GM18867 (cell line): ENCODE measurements around the gene CPD.
"Not testable (repeated sequence)": the region's sequence is repeated elsewhere in the genome, so short reads cannot be mapped to it uniquely, and the experiment has no call there.

Experiments used
- ATAC-seq: cut with Tn5 transposase; IDR thresholded peaks from one replicate; pipeline ENCODE4 v1.9.1; 2021; ENCODE audit warnings: mild to moderate bottlenecking, moderate library complexity; ENCODE audit not compliant: unreplicated experiment

CPD gene

GRCh38 chr17:30422171-30422570, 43.4 kb downstream of the CPD start:
- ATAC-seq: no peak

GRCh38 chr17:30424471-30424870, 45.7 kb downstream of the CPD start:
- no peak for ATAC-seq

- no peak for ATAC-seq
Measured at GRCh38 chr17:30426292-30426691, 47.6 kb downstream of the CPD start.

DNA sequence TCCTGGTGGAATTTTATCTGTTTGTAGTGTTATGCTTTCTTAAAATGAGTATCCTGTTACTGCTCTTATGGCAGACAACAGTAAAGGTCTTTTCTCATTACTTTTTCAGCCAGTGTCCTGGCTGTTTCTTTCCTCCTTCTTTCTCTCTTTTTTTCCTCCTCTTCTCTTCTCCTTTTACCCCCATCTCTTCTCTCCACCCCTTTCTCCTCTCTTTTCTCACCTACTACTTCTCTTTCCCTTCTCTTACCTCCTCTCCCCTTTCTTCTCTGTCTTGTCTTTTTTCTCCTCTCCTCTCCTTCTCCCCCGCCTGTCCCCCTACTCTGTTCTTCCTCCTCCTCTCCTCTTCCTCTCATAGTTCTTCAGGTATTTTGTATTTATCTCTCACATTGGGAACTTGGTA, 48.9 kb downstream of the CPD start:
- no peak for ATAC-seq

DNA sequence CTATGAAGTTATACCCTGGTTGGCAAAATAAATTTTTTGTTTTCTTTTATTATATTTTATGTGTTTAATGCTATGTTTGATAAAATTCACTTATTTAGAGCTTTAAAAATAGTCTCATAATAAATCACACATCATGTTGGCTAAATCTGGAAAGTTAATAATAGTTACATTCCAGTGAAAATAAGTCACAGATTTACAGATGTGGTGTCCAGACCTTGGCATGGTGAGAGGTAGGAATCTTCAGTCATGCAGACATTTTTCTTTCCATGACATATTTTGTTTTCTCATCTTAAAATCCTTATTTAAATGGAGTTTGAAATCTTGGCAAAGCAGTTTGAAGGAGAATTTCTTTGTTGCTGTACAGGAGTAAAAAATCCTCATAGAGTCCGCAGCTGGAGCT, 50.4 kb downstream of the CPD start:
- ATAC-seq: no peak

- ATAC-seq: no peak
Measured at GRCh38 chr17:30433514-30433913, 54.8 kb downstream of the CPD start.

DNA sequence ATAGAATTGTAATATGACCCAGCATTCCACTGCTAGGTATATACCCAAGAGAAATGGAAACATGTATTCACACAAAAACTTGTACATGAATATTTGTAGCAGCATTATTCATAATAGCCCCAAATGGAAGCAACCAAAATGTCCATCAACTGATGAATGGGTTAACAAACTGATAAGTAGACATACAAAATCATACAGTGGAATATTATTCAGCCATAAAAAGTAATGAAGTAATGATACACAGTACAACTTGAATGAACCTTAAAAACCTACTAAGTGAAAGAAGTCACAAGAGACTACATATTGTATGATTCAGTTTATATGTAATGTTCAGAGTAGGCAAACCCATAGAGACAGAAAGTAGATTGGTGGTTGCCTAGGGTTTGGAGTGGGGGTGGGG, 58.0 kb downstream of the CPD start:
- no peak for ATAC-seq

DNA sequence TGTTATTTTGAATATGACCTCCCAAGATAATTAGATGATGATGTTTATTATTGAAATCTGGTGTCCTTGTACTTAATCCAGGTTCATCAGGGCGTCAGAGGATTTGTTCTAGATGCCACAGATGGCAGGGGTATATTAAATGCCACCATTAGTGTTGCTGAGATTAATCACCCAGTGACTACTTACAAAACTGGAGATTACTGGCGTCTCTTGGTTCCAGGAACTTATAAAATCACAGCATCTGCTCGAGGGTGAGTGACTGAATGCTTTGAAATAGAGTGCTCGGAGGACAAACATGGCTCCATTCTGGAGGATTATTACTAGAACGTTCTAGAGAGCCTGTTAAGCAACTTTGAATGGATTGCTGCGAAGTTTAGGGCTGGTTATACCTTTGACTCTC, 65.0 kb downstream of the CPD start:
- no peak for ATAC-seq

- ATAC-seq: not testable (repeated sequence)
Measured at GRCh38 chr17:30446640-30447039, 67.9 kb downstream of the CPD start.

DNA sequence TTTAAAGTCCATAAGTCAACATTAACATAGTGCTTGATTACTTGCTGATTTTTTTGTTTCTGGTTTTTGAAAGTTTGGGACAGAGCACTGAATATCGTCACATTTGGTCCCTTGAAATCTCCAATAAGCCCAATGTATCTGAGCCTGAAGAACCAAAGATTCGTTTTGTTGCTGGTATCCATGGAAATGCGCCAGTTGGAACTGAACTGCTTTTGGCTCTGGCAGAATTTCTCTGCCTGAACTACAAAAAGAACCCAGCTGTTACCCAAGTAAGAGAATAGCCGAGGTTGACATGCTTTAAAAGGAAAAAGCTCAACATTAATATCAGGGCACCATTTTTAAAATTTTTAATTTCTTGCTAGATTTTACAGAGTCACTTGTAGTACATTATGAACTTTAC, 70.8 kb downstream of the CPD start:
- no peak for ATAC-seq

DNA sequence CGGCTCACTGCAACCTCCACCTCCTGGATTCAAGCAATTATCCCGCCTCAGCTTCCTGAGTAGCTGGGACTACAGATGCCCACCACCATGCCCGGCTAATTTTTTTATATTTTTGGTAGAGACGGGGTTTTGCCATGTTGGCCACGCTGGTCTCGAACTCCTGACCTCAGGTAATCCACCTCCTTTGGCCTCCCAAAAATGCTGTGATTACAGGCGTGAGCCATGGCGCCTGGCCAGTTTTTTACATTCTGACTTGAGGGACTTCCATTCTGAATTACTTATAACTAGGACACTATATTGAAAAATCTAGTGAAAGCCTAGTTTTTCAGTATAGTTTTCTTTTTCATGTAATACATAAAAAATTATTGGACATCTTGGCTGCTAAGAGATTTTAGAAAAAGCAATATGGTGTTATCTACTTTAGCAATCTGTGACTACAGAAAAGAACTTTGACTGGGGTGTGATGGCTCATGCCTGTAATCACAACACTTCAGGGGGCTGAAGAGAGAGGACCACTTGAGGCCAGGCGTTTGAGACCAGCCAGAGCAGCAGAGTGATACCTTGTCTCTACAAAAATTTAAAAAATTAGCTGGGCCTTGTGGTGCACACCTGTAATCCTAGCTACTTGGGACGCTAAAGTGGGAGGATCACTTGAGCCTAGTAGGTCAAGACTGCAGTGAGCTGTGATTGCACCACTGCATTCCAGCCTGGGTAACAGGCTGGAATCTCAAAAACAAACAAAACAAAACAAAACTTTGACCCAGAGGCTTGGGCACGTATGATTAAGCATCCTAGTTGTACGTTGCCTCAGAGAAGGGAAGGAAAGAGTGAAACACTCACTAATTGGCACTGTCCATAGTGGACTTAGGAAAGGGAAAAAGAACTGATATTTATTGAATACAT, 71.6 kb downstream of the CPD start:
- no peak for ATAC-seq

DNA sequence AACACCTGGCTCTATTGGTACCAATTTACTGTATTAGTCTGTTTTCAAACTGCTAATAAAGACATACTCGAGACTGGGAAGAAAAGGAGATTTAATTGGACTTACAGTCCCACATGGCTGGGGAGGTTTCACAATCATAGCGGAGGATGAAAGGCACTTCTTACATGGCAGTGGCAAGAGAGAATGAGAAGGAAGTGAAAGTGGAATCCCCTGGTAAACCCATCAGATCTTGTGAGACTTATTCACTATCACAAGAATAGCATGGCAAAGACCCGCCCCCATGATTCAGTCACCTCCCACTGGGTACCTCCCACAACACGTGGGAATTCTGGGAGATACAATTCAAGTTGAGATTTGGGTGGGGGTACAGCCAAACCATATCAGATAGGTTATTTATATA, 75.9 kb downstream of the CPD start:
- no peak for ATAC-seq

DNA sequence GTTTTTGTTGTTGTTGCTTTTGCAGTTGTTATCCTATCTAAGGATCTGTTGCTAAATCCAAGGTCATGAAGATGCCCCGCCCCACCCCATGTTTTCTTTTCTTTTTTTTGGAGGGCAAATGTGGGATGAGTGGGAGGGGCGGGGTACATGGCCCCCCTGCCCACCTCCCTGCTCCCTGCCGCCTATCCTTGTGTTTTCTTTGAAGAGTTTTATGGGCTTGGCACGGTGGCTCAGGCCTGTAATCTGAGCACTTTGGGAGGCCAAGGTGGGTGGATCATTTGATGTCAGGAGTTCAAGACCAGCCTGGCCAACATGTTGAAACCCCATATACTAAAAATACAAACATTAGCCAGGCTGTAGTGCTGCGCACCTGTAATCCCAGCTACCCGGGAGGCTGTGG, 79.6 kb downstream of the CPD start:
- ATAC-seq: no peak

DNA sequence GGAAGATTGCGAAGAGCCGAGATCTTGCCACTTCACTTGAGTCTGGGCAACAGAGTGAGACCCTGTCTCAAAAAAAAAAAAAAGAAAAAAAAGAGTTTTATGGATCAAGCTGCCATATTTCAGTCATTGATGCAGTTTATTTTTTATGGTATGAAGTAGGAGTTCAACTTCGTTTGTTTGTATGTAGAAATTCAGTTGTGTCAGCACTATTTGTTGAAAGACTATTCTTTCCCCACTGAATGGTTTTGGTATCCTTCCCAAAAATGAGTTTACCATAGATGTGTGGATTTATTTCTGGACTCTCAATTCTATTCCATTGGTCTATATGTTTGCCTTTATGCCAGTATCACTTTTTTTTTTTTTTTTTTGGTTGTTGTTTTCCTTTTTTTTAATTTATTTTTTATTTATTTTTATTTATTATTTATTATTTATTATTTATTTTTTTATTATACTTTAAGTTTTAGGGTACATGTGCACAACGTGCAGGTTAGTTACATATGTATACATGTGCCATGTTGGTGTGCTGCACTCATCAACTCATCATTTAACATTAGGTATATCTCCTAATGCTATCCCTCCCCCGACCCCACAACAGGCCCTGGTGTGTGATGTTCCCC, 80.2 kb downstream of the CPD start:
- ATAC-seq: not testable (repeated sequence)

DNA sequence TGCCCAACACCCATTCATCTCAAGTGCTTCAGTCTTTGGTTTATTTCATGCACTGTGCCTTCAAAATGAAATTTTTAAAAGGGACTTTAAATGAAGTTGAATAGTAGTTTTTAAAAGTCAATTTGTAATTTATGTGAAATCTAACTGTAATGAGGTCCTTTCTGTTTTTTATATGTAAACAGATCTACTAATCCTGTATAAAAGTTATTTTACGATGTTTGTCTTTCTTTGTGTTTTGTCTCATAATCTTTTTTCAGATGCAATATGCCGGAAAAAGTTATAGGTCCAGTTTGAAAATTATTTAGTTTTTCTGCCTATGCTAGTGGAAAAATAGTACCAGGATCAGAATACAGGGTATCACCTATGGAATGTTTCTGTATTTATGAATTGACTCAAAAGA, 89.7 kb downstream of the CPD start:
- ATAC-seq: no peak

DNA sequence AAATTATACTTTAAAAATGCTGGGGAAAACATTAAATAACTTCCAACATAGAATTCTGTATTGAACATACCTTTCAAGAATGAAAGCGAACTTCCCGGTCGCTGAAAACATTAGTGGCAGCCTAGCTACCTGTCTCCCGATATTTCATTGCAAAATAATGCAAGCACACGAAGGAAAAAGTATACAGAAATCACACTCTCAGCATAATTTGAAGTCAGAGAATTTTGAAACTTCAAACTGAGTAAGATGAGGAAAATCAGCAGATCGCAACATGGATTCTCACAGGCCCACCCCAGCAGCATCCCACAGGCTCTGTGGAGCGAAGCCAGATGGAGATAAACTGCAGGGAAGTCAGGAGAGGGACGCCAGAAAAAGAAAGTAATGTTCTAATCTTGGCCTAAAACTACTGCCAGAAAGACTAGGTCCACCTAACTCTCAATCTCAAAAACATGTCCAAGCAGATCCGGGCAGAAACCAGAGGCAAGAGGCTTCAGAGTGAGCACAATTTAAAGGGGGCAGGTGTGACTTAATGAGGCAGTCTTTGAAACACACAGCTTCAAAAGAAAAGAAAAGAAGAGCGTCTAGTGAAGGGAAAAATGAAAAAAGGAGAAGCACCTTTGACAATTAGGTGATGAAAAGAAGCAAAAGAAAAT, 93.6 kb downstream of the CPD start:
- no peak for ATAC-seq

DNA sequence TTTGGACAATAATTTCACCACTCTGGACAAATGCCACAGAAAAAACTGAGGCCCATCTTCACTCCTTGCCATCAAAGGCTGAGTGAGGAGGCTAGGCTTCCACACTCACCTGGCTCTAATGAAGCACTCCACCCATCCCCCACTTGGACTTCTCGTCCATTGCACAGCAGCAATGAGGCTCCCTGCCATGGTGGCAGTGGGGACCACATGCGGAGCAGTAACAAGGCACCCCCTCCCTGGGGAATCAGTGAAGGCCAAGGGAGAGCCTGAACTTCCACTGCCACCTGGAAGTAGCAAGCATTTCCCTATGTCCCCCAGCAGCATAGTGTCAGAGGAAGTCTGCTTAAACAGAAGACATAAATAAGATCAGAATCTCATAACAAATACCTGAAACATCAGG, 96.5 kb downstream of the CPD start:
- ATAC-seq: no peak

GRCh38 chr17:30476726-30477082, 98.0 kb downstream of the CPD start:
- ATAC-seq: no peak

DNA sequence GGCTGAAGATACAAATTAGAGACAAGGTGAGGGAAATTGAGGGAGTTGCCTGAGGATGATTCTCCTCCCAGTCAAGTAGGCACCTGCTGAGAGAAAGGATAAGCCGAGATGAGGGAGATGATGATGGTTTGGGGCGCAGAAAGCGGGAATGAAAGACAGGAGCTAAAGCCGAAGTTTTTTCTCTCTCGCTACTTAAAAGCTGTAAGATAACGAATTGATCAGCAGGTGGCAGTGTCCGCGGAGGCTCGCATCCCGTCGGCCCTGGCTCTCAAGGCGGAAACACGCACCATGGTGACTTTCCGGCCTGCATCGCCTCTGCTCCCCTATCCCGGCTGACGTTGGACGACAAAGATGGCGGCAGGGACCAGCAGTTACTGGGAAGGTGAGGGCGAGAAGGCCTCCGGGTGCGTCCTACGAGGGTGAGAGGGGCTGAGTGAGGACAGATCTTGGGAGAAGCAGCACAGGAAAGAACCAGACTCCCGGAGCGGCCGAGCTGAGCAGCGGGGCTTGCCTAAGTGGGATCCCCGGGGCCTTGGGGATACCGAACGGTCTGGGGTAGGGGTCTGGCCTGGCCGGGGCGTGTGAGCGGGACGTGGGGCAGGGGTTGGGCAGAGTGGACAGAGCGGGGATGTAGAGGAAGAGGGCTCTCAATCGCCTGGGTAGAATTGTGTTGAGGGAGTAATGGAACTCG, 98.5 kb downstream of the CPD start, which contains the start of gene GOSR1:
TSS of gene GOSR1 (plus strand) at position 326 of the 691 bp plus-strand sequence. CDS start at position 352, 26 bp downstream.
- peak; percentile 95 for ATAC-seq

DNA sequence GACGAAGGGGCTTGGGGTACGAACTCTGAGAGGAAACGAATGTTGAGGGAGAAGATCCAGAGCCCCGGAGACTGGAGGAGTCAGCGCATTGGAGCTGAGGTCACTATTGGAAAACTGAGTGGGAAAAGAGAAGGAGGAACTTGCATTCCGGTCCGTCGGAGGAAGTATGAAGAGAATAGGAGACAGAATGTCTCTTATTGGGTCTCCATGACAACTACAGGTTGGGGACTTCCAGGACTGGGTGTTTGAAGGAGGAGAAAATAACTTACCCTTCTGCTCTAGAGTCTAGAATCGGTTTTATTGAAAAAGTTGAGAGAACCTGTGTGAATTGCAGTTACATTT, 99.0 kb downstream of the CPD start:
- ATAC-seq: peak; percentile 19

GRCh38 chr17:30482555-30482954, 103.8 kb downstream of the CPD start:
- no peak for ATAC-seq
